Endothelial cell of umbilical vein (primary cell): ENCODE results near the gene WDR72.

Experiments
- POLR2A ChIP-seq: IDR thresholded peaks from 2 replicates; pipeline ENCODE4 v1.6.1; 2012; ENCODE audit warnings: low read depth, mild to moderate bottlenecking, control low read depth, low read length
- POLR2AphosphoS5 ChIP-seq: IDR thresholded peaks from 2 replicates; pipeline ENCODE4 v1.6.1; 2012; ENCODE audit warnings: low read depth, mild to moderate bottlenecking, control low read depth, low read length, moderate library complexity; ENCODE audit not compliant: insufficient read depth
- TF ChIP-seq, protein P1 (sequence below), 2 donors: IDR thresholded peaks; 1 replicate in 1 of 2; 2 replicates in 1 of 2; pipeline ENCODE4 v1.5.1; 2011; ENCODE audit warnings: low read length in 2 of 2, mild to moderate bottlenecking in 2 of 2, moderate library complexity in 2 of 2, control low read depth in 1 of 2, inconsistent platforms in 1 of 2, low read depth in 1 of 2; ENCODE audit not compliant: insufficient read depth in 1 of 2; ENCODE audit errors: extremely low read depth in 1 of 2

DNA sequence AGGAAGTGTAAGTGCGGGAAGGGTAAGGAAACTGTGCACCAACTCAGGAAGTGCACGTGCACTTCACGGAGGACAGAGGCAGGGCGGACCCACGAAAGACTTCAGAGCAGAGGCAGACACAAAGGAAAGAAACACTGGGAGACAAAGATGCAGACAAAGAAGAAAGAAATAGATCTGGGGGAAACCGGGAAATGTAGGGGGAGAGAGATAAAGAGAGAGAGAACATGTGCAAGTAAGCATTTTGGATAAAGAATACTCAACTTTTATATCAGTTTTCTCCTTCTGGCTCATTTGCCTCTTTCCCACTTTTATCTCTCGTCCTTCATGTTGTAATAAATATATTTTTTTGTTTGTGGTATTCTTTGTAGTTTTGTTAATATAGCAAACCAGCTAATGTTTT, 204.2 kb downstream of the WDR72 start:
- TF ChIP-seq POLR2A = no peak
- TF ChIP-seq, protein P1, sequence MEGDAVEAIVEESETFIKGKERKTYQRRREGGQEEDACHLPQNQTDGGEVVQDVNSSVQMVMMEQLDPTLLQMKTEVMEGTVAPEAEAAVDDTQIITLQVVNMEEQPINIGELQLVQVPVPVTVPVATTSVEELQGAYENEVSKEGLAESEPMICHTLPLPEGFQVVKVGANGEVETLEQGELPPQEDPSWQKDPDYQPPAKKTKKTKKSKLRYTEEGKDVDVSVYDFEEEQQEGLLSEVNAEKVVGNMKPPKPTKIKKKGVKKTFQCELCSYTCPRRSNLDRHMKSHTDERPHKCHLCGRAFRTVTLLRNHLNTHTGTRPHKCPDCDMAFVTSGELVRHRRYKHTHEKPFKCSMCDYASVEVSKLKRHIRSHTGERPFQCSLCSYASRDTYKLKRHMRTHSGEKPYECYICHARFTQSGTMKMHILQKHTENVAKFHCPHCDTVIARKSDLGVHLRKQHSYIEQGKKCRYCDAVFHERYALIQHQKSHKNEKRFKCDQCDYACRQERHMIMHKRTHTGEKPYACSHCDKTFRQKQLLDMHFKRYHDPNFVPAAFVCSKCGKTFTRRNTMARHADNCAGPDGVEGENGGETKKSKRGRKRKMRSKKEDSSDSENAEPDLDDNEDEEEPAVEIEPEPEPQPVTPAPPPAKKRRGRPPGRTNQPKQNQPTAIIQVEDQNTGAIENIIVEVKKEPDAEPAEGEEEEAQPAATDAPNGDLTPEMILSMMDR (IDR thresholded peaks at IDR 0.05; ENCODE audit: extremely low read depth in 1 of 2, insufficient read depth in 1 of 2, low read depth in 1 of 2, low read length in 2 of 2) = no peak
- TF ChIP-seq POLR2AphosphoS5 = no peak
